Mesothelial cell of epicardium (in vitro differentiated cells): ENCODE results near the gene UCN3. TPM values are rescaled to one million over a fixed set of nuclear protein-coding genes. Genes with fewer than 3 reads are reported as not detected.

ENCODE experiments used
- DNase-seq, 2 experiments: peaks; one replicate each; pipeline ENCODE4 v3.0.0; 2021; ENCODE audit warnings: low spot score in 2 of 2; ENCODE audit not compliant: unreplicated experiment in 2 of 2
- H3K27ac Mint-ChIP-seq: 2 replicates; pipeline ENCODE4 v1.8.0; 2021; ENCODE audit warnings: mixed read lengths
- H3K27me3 Mint-ChIP-seq: 2 replicates; pipeline ENCODE4 v1.8.0; 2021; ENCODE audit warnings: low read depth, mixed read lengths
- H3K36me3 Mint-ChIP-seq: 2 replicates; pipeline ENCODE4 v1.8.0; 2021; ENCODE audit warnings: mixed read lengths
- H3K4me1 Mint-ChIP-seq: 2 replicates; pipeline ENCODE4 v1.8.0; 2021; ENCODE audit warnings: mixed read lengths
- H3K4me3 Mint-ChIP-seq: 2 replicates; pipeline ENCODE4 v1.8.0; 2021; ENCODE audit warnings: mild to moderate bottlenecking, moderate library complexity, mixed read lengths
- H3K9me3 Mint-ChIP-seq: 2 replicates; pipeline ENCODE4 v1.8.0; 2021; ENCODE audit warnings: mixed read lengths
- CTCF ChIP-seq: fragments of 200-600 bp; sonication (generic); IDR thresholded peaks from one replicate; pipeline ENCODE4 v1.5.0; 2021; ENCODE audit warnings: antibody characterized with exemption; ENCODE audit not compliant: unreplicated experiment
- total RNA-seq: library from RNA; stranded (reverse); gene quantifications from 3 replicates; pipeline ENCODE4 v1.2.1, GENCODE V29; 2021

Gene UCN3
- not detected in 3 replicates for total RNA-seq

- no peak for DNase-seq
- no peak within 1 kb of the TSS for H3K4me3 Mint-ChIP-seq
- H3K9me3 Mint-ChIP-seq = peaks cover 14% of the 10 kb centered on the region
- H3K4me1 Mint-ChIP-seq = no peaks in the 10 kb centered on the region
- H3K27ac Mint-ChIP-seq = no peak within 1 kb of the TSS
- peaks cover 54% of the 10 kb centered on the region for H3K27me3 Mint-ChIP-seq
- TF ChIP-seq CTCF = no peak
- H3K36me3 Mint-ChIP-seq = no peaks in the 10 kb centered on the region
Observed at GRCh38 chr10:5364890-5365338, at the start of gene UCN3. UCN3 (plus strand) TSS chr10:5364966; CDS start chr10:5373721, 8,755 bp downstream.

- TF ChIP-seq CTCF = no peak
Observed at GRCh38 chr10:5317547-5318107, 47.1 kb upstream of the UCN3 start.

GRCh38 chr10:5318148-5318547, 46.6 kb upstream of the UCN3 start:
- Mint-ChIP-seq H3K4me1 (no peaks in the 10 kb centered on the region), H3K27ac (no peak overlapping the region), H3K27me3 (peaks cover 3% of the 10 kb centered on the region), H3K4me3 (no peak overlapping the region), H3K9me3 (peaks cover 24% of the 10 kb centered on the region), H3K36me3 (no peaks in the 10 kb centered on the region)
- no peak for TF ChIP-seq CTCF
- DNase-seq = no peak

More at GRCh38 chr10:5317547-5318107, 47.1 kb upstream of the UCN3 start:
- Mint-ChIP-seq H3K4me3 (no peak overlapping the region), H3K27ac (no peak overlapping the region), H3K9me3 (peaks cover 25% of the 10 kb centered on the region), H3K4me1 (no peaks in the 10 kb centered on the region), H3K27me3 (peaks cover 3% of the 10 kb centered on the region), H3K36me3 (no peaks in the 10 kb centered on the region)
- DNase-seq = no peak

- Mint-ChIP-seq H3K9me3 (peaks cover 19% of the 10 kb centered on the region), H3K4me1 (no peaks in the 10 kb centered on the region), H3K27me3 (peaks cover 3% of the 10 kb centered on the region), H3K4me3 (no peak overlapping the region), H3K27ac (no peak overlapping the region), H3K36me3 (no peaks in the 10 kb centered on the region)
- TF ChIP-seq CTCF = no peak
- DNase-seq = no peak
Observed at GRCh38 chr10:5319863-5320262, 44.9 kb upstream of the UCN3 start.

GRCh38 chr10:5321273-5321672, 43.5 kb upstream of the UCN3 start:
- Mint-ChIP-seq H3K27me3 (peaks cover under 1% of the 10 kb centered on the region), H3K36me3 (no peaks in the 10 kb centered on the region), H3K4me3 (no peak overlapping the region), H3K27ac (no peak overlapping the region), H3K4me1 (no peaks in the 10 kb centered on the region), H3K9me3 (peaks cover 15% of the 10 kb centered on the region)
- TF ChIP-seq CTCF = no peak
- DNase-seq = no peak

GRCh38 chr10:5323446-5323845, 41.3 kb upstream of the UCN3 start:
- H3K27me3 Mint-ChIP-seq = peaks cover 1% of the 10 kb centered on the region
- H3K36me3 Mint-ChIP-seq = no peaks in the 10 kb centered on the region
- no peaks in the 10 kb centered on the region for H3K4me1 Mint-ChIP-seq
- no peak overlapping the region for H3K4me3 Mint-ChIP-seq
- peaks cover 26% of the 10 kb centered on the region for H3K9me3 Mint-ChIP-seq
- DNase-seq = no peak
- no peak overlapping the region for H3K27ac Mint-ChIP-seq
- TF ChIP-seq CTCF = no peak
